HepG2 (cell line): Measurements from ENCODE around the gene CHST14. TPM values are rescaled to one million over a fixed set of nuclear protein-coding genes. Genes with fewer than 3 reads are reported as not detected.

Source experiments
- CREB1 ChIP-seq, 2 experiments: fragments of 450-650 bp in 1 of 2; IDR thresholded peaks; 2 replicates each; pipeline ENCODE4 v1.6.1; 2016 to 2017; ENCODE audit warnings: control low read depth in 1 of 2, mild to moderate bottlenecking in 1 of 2, missing compliant biosample characterization in 1 of 2, missing genetic modification characterization in 1 of 2
- MAFK ChIP-seq, 2 experiments: IDR thresholded peaks in 1 of 2; conservative IDR thresholded peaks in 1 of 2; 2 replicates each; pipeline ENCODE4 v1.6.1; 2011; ENCODE audit warnings: improper control_type of control experiment in 2 of 2, low read length in 2 of 2
- polyA plus RNA-seq, 8 experiments: library from polyadenylated mRNA; depleted of rRNA in 3 of 8; stranded (reverse) in 7 of 8; unstranded in 1 of 8; fragments of >200 nt; fragmentation: Illumina TruSeq in 4 of 8; extraction: Trizol in 4 of 8; gene quantifications; 2 replicates each; pipeline versions ENCODE4 v1.2.1 to v1.2.3, GENCODE V29; 2011 to 2016; ENCODE audit warnings: low read depth in 4 of 8, missing spikeins in 1 of 8, mixed read lengths in 1 of 8; ENCODE audit not compliant: insufficient read depth in 1 of 8
- total RNA-seq, 5 experiments: library from RNA; depleted of rRNA; stranded (reverse); fragments of >200 nt; fragmentation: Illumina TruSeq; extraction: Trizol; gene quantifications; 2 replicates each; pipeline ENCODE4 v1.2.3, GENCODE V29; 2016; ENCODE audit warnings: low read depth in 1 of 5
- TF ChIP-seq, protein P1 (sequence below), 2 experiments: IDR thresholded peaks; 2 replicates each; pipeline ENCODE4 v1.6.1; 2011 to 2012; ENCODE audit warnings: low read length in 2 of 2, borderline replicate concordance in 1 of 2, low read depth in 1 of 2, mild to moderate bottlenecking in 1 of 2, moderate library complexity in 1 of 2
- TF ChIP-seq, protein P2 (sequence below): sonication (generic); formaldehyde crosslinking; IDR thresholded peaks from 2 replicates; pipeline ENCODE4 v1.5.1; 2020; ENCODE audit warnings: missing genetic modification reagents, mild to moderate bottlenecking, borderline replicate concordance
- TF ChIP-seq, protein P3 (sequence below): sonication (generic); formaldehyde crosslinking; IDR thresholded peaks from 2 replicates; pipeline ENCODE4 v1.4.0; 2020; ENCODE audit warnings: mild to moderate bottlenecking, missing genetic modification reagents
- TF ChIP-seq, protein P4 (sequence below): sonication (generic); formaldehyde crosslinking; IDR thresholded peaks from 2 replicates; pipeline ENCODE4 v1.5.0; 2020; ENCODE audit warnings: mild to moderate bottlenecking, missing genetic modification reagents, borderline replicate concordance

The CHST14 gene
- total and polyA plus RNA-seq, 2 of the 13 experiments (the other 11 are each of a cell fraction or from before 2014, with no cell fraction given) = 8.9 to 12.4 TPM

DNA sequence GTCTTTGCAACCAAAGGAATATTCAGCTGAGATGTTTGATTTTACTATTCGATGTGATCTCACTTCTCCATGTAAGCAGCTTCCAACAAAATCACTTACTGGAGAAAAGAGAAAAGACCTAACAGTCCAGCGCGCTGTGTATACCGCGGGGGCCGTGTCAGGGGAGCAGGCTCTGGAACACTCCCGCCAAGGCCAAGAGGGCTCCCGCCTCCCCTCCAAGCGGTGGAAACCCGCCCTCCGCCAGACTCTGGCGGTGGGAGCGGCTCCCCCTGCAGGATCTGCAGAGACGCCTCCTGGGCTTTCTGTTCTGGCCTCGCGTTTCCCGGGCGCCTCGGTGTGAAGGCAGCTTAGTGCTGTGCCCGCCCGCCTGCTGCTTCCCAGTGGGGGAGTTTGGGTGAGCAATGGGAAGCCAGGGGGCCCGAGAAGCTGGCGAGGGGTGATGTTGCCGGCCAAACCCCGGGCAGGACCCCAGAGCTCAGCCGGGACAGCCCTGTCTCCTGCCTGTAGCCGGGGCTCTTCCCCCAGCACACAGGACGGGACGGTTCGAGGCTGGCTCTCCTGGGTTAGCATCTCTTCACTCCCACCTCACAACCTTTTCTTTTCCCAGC lies 36.3 kb downstream of the CHST14 start (continued):
- no peak for TF ChIP-seq CREB1 (IDR thresholded peaks at IDR 0.05)
- no peak for TF ChIP-seq CREB1 (CRISPR knock-in tag; IDR thresholded peaks at IDR 0.05)
- TF ChIP-seq, protein P1, sequence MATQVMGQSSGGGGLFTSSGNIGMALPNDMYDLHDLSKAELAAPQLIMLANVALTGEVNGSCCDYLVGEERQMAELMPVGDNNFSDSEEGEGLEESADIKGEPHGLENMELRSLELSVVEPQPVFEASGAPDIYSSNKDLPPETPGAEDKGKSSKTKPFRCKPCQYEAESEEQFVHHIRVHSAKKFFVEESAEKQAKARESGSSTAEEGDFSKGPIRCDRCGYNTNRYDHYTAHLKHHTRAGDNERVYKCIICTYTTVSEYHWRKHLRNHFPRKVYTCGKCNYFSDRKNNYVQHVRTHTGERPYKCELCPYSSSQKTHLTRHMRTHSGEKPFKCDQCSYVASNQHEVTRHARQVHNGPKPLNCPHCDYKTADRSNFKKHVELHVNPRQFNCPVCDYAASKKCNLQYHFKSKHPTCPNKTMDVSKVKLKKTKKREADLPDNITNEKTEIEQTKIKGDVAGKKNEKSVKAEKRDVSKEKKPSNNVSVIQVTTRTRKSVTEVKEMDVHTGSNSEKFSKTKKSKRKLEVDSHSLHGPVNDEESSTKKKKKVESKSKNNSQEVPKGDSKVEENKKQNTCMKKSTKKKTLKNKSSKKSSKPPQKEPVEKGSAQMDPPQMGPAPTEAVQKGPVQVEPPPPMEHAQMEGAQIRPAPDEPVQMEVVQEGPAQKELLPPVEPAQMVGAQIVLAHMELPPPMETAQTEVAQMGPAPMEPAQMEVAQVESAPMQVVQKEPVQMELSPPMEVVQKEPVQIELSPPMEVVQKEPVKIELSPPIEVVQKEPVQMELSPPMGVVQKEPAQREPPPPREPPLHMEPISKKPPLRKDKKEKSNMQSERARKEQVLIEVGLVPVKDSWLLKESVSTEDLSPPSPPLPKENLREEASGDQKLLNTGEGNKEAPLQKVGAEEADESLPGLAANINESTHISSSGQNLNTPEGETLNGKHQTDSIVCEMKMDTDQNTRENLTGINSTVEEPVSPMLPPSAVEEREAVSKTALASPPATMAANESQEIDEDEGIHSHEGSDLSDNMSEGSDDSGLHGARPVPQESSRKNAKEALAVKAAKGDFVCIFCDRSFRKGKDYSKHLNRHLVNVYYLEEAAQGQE (IDR thresholded peaks at IDR 0.05; ENCODE audit: borderline replicate concordance in 1 of 2, low read depth in 1 of 2, low read length in 2 of 2) = no peak
- TF ChIP-seq, protein P2, sequence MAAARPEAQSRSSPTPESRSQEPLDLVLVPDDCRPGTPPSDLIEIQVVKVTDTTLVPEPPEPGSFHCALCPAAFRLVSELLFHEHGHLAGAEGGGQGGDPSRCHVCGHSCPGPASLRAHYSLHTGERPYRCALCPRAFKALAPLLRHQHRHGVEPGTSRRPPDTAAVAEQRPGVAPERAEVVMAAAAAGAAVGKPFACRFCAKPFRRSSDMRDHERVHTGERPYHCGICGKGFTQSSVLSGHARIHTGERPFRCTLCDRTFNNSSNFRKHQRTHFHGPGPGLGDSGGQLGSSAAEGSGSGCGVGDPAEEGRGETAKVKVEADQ (CRISPR knock-in tag) = no peak
- TF ChIP-seq MAFK (conservative IDR thresholded peaks at IDR 0.05 in 1 of 2, IDR thresholded peaks at IDR 0.05 in 1 of 2; ENCODE audit: low read length in 2 of 2) = no peak
- TF ChIP-seq, protein P3, sequence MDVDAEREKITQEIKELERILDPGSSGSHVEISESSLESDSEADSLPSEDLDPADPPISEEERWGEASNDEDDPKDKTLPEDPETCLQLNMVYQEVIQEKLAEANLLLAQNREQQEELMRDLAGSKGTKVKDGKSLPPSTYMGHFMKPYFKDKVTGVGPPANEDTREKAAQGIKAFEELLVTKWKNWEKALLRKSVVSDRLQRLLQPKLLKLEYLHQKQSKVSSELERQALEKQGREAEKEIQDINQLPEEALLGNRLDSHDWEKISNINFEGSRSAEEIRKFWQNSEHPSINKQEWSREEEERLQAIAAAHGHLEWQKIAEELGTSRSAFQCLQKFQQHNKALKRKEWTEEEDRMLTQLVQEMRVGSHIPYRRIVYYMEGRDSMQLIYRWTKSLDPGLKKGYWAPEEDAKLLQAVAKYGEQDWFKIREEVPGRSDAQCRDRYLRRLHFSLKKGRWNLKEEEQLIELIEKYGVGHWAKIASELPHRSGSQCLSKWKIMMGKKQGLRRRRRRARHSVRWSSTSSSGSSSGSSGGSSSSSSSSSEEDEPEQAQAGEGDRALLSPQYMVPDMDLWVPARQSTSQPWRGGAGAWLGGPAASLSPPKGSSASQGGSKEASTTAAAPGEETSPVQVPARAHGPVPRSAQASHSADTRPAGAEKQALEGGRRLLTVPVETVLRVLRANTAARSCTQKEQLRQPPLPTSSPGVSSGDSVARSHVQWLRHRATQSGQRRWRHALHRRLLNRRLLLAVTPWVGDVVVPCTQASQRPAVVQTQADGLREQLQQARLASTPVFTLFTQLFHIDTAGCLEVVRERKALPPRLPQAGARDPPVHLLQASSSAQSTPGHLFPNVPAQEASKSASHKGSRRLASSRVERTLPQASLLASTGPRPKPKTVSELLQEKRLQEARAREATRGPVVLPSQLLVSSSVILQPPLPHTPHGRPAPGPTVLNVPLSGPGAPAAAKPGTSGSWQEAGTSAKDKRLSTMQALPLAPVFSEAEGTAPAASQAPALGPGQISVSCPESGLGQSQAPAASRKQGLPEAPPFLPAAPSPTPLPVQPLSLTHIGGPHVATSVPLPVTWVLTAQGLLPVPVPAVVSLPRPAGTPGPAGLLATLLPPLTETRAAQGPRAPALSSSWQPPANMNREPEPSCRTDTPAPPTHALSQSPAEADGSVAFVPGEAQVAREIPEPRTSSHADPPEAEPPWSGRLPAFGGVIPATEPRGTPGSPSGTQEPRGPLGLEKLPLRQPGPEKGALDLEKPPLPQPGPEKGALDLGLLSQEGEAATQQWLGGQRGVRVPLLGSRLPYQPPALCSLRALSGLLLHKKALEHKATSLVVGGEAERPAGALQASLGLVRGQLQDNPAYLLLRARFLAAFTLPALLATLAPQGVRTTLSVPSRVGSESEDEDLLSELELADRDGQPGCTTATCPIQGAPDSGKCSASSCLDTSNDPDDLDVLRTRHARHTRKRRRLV (CRISPR knock-in tag) = no peak
- TF ChIP-seq, protein P4, sequence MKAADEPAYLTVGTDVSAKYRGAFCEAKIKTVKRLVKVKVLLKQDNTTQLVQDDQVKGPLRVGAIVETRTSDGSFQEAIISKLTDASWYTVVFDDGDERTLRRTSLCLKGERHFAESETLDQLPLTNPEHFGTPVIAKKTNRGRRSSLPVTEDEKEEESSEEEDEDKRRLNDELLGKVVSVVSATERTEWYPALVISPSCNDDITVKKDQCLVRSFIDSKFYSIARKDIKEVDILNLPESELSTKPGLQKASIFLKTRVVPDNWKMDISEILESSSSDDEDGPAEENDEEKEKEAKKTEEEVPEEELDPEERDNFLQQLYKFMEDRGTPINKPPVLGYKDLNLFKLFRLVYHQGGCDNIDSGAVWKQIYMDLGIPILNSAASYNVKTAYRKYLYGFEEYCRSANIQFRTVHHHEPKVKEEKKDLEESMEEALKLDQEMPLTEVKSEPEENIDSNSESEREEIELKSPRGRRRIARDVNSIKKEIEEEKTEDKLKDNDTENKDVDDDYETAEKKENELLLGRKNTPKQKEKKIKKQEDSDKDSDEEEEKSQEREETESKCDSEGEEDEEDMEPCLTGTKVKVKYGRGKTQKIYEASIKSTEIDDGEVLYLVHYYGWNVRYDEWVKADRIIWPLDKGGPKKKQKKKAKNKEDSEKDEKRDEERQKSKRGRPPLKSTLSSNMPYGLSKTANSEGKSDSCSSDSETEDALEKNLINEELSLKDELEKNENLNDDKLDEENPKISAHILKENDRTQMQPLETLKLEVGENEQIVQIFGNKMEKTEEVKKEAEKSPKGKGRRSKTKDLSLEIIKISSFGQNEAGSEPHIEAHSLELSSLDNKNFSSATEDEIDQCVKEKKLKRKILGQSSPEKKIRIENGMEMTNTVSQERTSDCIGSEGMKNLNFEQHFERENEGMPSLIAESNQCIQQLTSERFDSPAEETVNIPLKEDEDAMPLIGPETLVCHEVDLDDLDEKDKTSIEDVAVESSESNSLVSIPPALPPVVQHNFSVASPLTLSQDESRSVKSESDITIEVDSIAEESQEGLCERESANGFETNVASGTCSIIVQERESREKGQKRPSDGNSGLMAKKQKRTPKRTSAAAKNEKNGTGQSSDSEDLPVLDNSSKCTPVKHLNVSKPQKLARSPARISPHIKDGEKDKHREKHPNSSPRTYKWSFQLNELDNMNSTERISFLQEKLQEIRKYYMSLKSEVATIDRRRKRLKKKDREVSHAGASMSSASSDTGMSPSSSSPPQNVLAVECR = peak; percentile 20; the same call in 1 of the 2 replicates
